K562 (cell line): ENCODE data around the gene CFAP70. TPM values are rescaled to one million over a fixed set of nuclear protein-coding genes. Genes with fewer than 3 reads are reported as not detected.

ENCODE experiments used
- BRD4 ChIP-seq: fragments of 200-600 bp; sonication (generic); IDR thresholded peaks from 2 replicates; pipeline ENCODE4 v1.6.1; 2017; ENCODE audit warnings: inconsistent platforms
- CXXC5 ChIP-seq: fragments of 250-450 bp; sonication (Bioruptor Pico); IDR thresholded peaks from 2 replicates; pipeline ENCODE4 v1.8.0; 2022; ENCODE audit warnings: inconsistent platforms, mild to moderate bottlenecking, moderate library complexity
- DPF2 ChIP-seq: fragments of 450-650 bp; IDR thresholded peaks from 2 replicates; pipeline ENCODE4 v1.6.1; 2016
- ERF ChIP-seq: fragments of 450-650 bp; formaldehyde crosslinking; IDR thresholded peaks from 2 replicates; pipeline ENCODE4 v1.4.0; 2020; ENCODE audit warnings: mild to moderate bottlenecking, mixed read lengths
- NR2F6 ChIP-seq: fragments of 450-650 bp; formaldehyde crosslinking; IDR thresholded peaks from 2 replicates; pipeline ENCODE4 v1.4.0; 2020; ENCODE audit warnings: mild to moderate bottlenecking
- PCBP2 ChIP-seq: fragments of 200-400 bp; formaldehyde crosslinking; IDR thresholded peaks from 2 replicates; pipeline ENCODE4 v1.6.1; 2018; ENCODE audit warnings: low read length, low read depth, mild to moderate bottlenecking, moderate library complexity; ENCODE audit not compliant: poor library complexity, severe bottlenecking
- PPARD ChIP-seq: fragments of 250-450 bp; sonication (Bioruptor Pico); IDR thresholded peaks from 2 replicates; pipeline ENCODE4 v1.8.0; 2022; ENCODE audit warnings: inconsistent platforms, mild to moderate bottlenecking, moderate library complexity
- RBM22 ChIP-seq: fragments of 200-400 bp; formaldehyde crosslinking; IDR thresholded peaks from 2 replicates; pipeline ENCODE4 v1.6.1; 2018; ENCODE audit warnings: low read length, low read depth; ENCODE audit not compliant: poor library complexity, severe bottlenecking
- SMAD4 ChIP-seq: fragments of 250-450 bp; sonication (Bioruptor Pico); conservative IDR thresholded peaks from 2 replicates; pipeline ENCODE4 v1.8.0; 2021; ENCODE audit warnings: inconsistent platforms, mild to moderate bottlenecking, moderate library complexity
- SMARCE1 ChIP-seq: fragments of 450-650 bp; IDR thresholded peaks from 2 replicates; pipeline ENCODE4 v1.7.1; 2016; ENCODE audit warnings: mild to moderate bottlenecking
- TAF9B ChIP-seq: fragments of 450-650 bp; IDR thresholded peaks from 2 replicates; pipeline ENCODE4 v1.6.1; 2018; ENCODE audit warnings: mild to moderate bottlenecking; ENCODE audit not compliant: partially characterized antibody
- TEAD2 ChIP-seq: fragments of 450-650 bp; IDR thresholded peaks from 2 replicates; pipeline ENCODE4 v1.6.1; 2016; ENCODE audit warnings: missing genetic modification characterization, control low read depth, missing compliant biosample characterization
- XRCC5 ChIP-seq: fragments of 200-400 bp; formaldehyde crosslinking; IDR thresholded peaks from 2 replicates; pipeline ENCODE4 v1.6.1; 2017; ENCODE audit warnings: low read depth, mild to moderate bottlenecking, low read length
- ZBTB11 ChIP-seq, 3 experiments: fragments of 200-800 bp in 1 of 3; fragments of 250-450 bp in 1 of 3; fragments of 450-650 bp in 1 of 3; sonication (Bioruptor Pico) in 1 of 3; sonication (Bioruptor generic) in 1 of 3; formaldehyde crosslinking in 1 of 3; IDR thresholded peaks; 2 replicates each; pipeline versions ENCODE4 v1.6.1 to v1.8.0; 2016 to 2022; ENCODE audit warnings: mild to moderate bottlenecking in 2 of 3, missing genetic modification characterization in 2 of 3, missing compliant biosample characterization in 1 of 3, moderate library complexity in 1 of 3
- ZC3H8 ChIP-seq: fragments of 450-650 bp; IDR thresholded peaks from 2 replicates; pipeline ENCODE4 v1.6.1; 2017
- ZFP1 ChIP-seq: fragments of 450-650 bp; formaldehyde crosslinking; IDR thresholded peaks from 2 replicates; pipeline ENCODE4 v1.4.0; 2020; ENCODE audit warnings: mild to moderate bottlenecking, mixed read lengths
- ZFP30 ChIP-seq: fragments of 250-450 bp; sonication (Bioruptor Pico); IDR thresholded peaks from 2 replicates; pipeline ENCODE4 v1.8.0; 2022; ENCODE audit warnings: moderate library complexity, mild to moderate bottlenecking, inconsistent platforms, borderline replicate concordance
- ZNF282 ChIP-seq: sonication (generic); formaldehyde crosslinking; IDR thresholded peaks from 2 replicates; pipeline ENCODE4 v1.8.1; 2023; ENCODE audit warnings: missing genetic modification reagents
- ZNF609 ChIP-seq: sonication (generic); formaldehyde crosslinking; IDR thresholded peaks from 2 replicates; pipeline ENCODE4 v1.8.1; 2023; ENCODE audit warnings: missing genetic modification reagents, mild to moderate bottlenecking, borderline replicate concordance
- ZNF77 ChIP-seq: fragments of 250-450 bp; sonication (Bioruptor Pico); IDR thresholded peaks from 2 replicates; pipeline ENCODE4 v1.5.0; 2020
- polyA plus RNA-seq, 8 experiments: library from polyadenylated mRNA; depleted of rRNA in 4 of 8; stranded (reverse) in 5 of 8; unstranded in 3 of 8; fragments of >200 nt; fragmentation: Nextera tagmentation in 2 of 8; fragmentation: Illumina TruSeq in 1 of 8; extraction: Ambion mirVana in 2 of 8; extraction: Trizol in 1 of 8; gene quantifications; 2 replicates each; pipeline versions ENCODE4 v1.2.1 to v1.2.3, GENCODE V29; 2011 to 2014; ENCODE audit warnings: inconsistent platforms in 1 of 8, missing spikeins in 1 of 8
- total RNA-seq, 7 experiments: library from RNA; depleted of rRNA in 6 of 7; stranded (reverse); fragments of >200 nt in 6 of 7; fragmentation: Illumina TruSeq in 2 of 7; extraction: Trizol in 2 of 7; gene quantifications; 2 replicates each; pipeline versions ENCODE4 v1.2.1 to v1.2.3, GENCODE V29; 2011 to 2021; ENCODE audit warnings: low replicate concordance in 1 of 7
- TF ChIP-seq, protein P1 (sequence below): sonication (generic); IDR thresholded peaks from 2 replicates; pipeline ENCODE4 v1.6.1; 2016

The CFAP70 gene
- total and polyA plus RNA-seq, 9 of the 15 experiments (the other 6 are each of a cell fraction or from before 2014, with no cell fraction given) = 0.27 to 1.6 (median 0.86) TPM

GRCh38 chr10:73244866-73245477 is 113.7 kb downstream of the CFAP70 start (continued):
- peak in 1 of 3 experiments; percentile 68; a peak in 2 of 6 replicates for TF ChIP-seq ZBTB11 (CRISPR knock-in tag; IDR thresholded peaks at IDR 0.05)
- peak; percentile 62 for TF ChIP-seq TAF9B
- no peak for TF ChIP-seq ERF (CRISPR knock-in tag)
- no peak for TF ChIP-seq PPARD (CRISPR knock-in tag)
- TF ChIP-seq TEAD2 (tag) = no peak
- TF ChIP-seq ZNF609 (CRISPR knock-in tag) = no peak
- TF ChIP-seq ZC3H8 = no peak
- TF ChIP-seq RBM22 = no peak
- peak; percentile 89 for TF ChIP-seq SMARCE1
- TF ChIP-seq DPF2 = peak; percentile 97
- no peak for TF ChIP-seq ZFP30 (CRISPR knock-in tag)
- no peak for TF ChIP-seq ZNF282 (CRISPR knock-in tag)
- peak; percentile 73 for TF ChIP-seq CXXC5 (CRISPR knock-in tag)
- TF ChIP-seq, protein P1, sequence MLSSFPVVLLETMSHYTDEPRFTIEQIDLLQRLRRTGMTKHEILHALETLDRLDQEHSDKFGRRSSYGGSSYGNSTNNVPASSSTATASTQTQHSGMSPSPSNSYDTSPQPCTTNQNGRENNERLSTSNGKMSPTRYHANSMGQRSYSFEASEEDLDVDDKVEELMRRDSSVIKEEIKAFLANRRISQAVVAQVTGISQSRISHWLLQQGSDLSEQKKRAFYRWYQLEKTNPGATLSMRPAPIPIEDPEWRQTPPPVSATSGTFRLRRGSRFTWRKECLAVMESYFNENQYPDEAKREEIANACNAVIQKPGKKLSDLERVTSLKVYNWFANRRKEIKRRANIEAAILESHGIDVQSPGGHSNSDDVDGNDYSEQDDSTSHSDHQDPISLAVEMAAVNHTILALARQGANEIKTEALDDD = no peak
- no peak for TF ChIP-seq ZFP1 (CRISPR knock-in tag)
- TF ChIP-seq XRCC5 = no peak
- TF ChIP-seq SMAD4 (CRISPR knock-in tag) = peak; percentile 88
- TF ChIP-seq NR2F6 (CRISPR knock-in tag) = no peak
- no peak for TF ChIP-seq BRD4
- TF ChIP-seq PCBP2 = no peak
- no peak for TF ChIP-seq ZNF77 (CRISPR knock-in tag)
